Right cardiac atrium (tissue), 5 donors: Measurements from ENCODE around the gene SLC49A3. TPM values are rescaled to one million over a fixed set of nuclear protein-coding genes. Genes with fewer than 3 reads are reported as not detected.
"Not testable (repeated sequence)": the region's sequence is repeated elsewhere in the genome, so short reads cannot be mapped to it uniquely, and the experiment has no call there.

ENCODE experiments used
- ATAC-seq, 2 donors: fragments of 200-7000 bp; cut with Tn5 transposase; one replicate each; pipeline versions ENCODE4 v1.8.0 to v1.9.1; 2020; ENCODE audit warnings: moderate library complexity in 2 of 2, mild to moderate bottlenecking in 1 of 2
- DNase-seq, 3 donors: peaks; one replicate each; pipeline ENCODE4 v3.0.0-alpha.2; 2020
- H3K27ac ChIP-seq: one replicate; pipeline ENCODE4 v1.5.1; 2013; ENCODE audit warnings: mild to moderate bottlenecking, low read length, control low read depth, moderate library complexity
- H3K27me3 ChIP-seq: one replicate; pipeline ENCODE4 v1.6.1; 2013; ENCODE audit not compliant: control insufficient read depth, insufficient read depth
- H3K4me1 ChIP-seq: one replicate; pipeline ENCODE4 v1.6.1; 2013; ENCODE audit warnings: low read length; ENCODE audit not compliant: control insufficient read depth, insufficient read depth
- H3K4me3 ChIP-seq: one replicate; pipeline ENCODE4 v1.5.1; 2013; ENCODE audit warnings: low read length, control low read depth
- H3K9me3 ChIP-seq: one replicate; pipeline ENCODE4 v1.6.1; 2013; ENCODE audit warnings: low read length; ENCODE audit not compliant: control insufficient read depth
- WGBS: extraction: QIAGEN DNeasy Blood & Tissue Kit; methylation state at CpG from one replicate; pipeline ENCODE4 v1.1.7; 2013; 5-methylcytosine and 5-hydroxymethylcytosine counted together
- intact Hi-C, 4 donors: fragments of 100-400 bp; cut with DNase I; formaldehyde crosslinking; loops; one replicate each; pipeline versions ENCODE4 v1.11.0 to v1.14.0; 2022 to 2023
- polyA plus RNA-seq: library from polyadenylated mRNA; stranded (reverse); fragments of 200-250 nt; gene quantifications from one replicate; pipeline ENCODE4 v1.2.3, GENCODE V29; 2013
- total RNA-seq, 4 donors: library from RNA; stranded (reverse); fragmentation: NEBNext Ultra II Directional; extraction: Animal tissue kit (Norgen Biotek cat#: 25700); gene quantifications; one replicate each; pipeline ENCODE4 v1.2.1, GENCODE V29; 2021
- donor health status: healthy with polysubstance abuse.
- donor health status: DM: no; HTN: yes; CAD: no.
- donor health status: DM: no; HTN: no; CAD: no.
- donor health status: DM: no; HTN: yes; CAD: no; lungs with severe emphysema.
- donor health status: DM: yes; HTN: yes; CAD: no.

The SLC49A3 gene
- total and polyA plus RNA-seq, 5 donors: 10.6 to 19.5 (median 15.7) TPM

- WGBS: 70% methylated on average over 28 of the region's 28 CpGs
- no peak for ATAC-seq
- intact Hi-C loops: no loop called here
- Histone ChIP-seq H3K9me3 (no peaks in the 10 kb centered on the region), H3K4me3 (no peak overlapping the region), H3K4me1 (no peaks in the 10 kb centered on the region), H3K27me3 (no peaks in the 10 kb centered on the region), H3K27ac (no peak overlapping the region)
- DNase-seq: peak in 2 of 3 donors; percentile 12 to 43
These were observed 40.2 kb downstream of the SLC49A3 start for GRCh38 chr4:648579-649292.

GRCh38 chr4:647481-647880 is 41.5 kb downstream of the SLC49A3 start:
- no peak overlapping the region for H3K4me3 ChIP-seq
- peak in 1 of 3 donors; percentile 5 for DNase-seq

DNA sequence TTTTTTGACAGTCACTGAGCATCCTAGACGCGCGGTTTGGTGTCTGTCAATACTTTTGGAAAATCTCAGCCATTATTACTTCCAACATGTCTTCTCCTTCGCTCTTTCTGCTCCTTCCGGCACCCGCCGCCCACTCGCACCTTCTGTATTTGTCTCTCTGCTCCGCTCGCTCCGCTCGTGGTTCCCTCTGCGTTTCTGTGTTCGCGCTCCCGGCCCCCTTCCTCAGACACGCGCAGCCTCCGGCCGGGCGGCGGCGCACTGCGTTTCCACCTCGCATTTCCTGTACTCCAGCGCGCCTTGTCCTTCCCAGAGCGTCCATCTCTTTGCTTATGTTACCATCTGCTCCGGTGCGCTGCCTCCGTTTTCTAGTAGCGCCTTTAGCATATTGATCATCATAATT is 42.5 kb downstream of the SLC49A3 start:
- no peaks in the 10 kb centered on the region for H3K27me3 ChIP-seq
- no peak for ATAC-seq
- no peaks in the 10 kb centered on the region for H3K9me3 ChIP-seq
- no peaks in the 10 kb centered on the region for H3K4me1 ChIP-seq
- intact Hi-C loops: no loop called here
- no peak overlapping the region for H3K4me3 ChIP-seq
- H3K27ac ChIP-seq: no peak overlapping the region
- DNase-seq: peak in 2 of 3 donors; percentile 7 to 43
- 69% methylated on average over 32 of the region's 32 CpGs for WGBS

More at GRCh38 chr4:647481-647880, 41.5 kb downstream of the SLC49A3 start:
- no peaks in the 10 kb centered on the region for H3K9me3 ChIP-seq
- no peak for ATAC-seq
- intact Hi-C loops: no loop called here
- no peaks in the 10 kb centered on the region for H3K4me1 ChIP-seq
- no peak overlapping the region for H3K27ac ChIP-seq
- H3K27me3 ChIP-seq: no peaks in the 10 kb centered on the region
- 65% methylated on average over 13 of the region's 13 CpGs for WGBS

- H3K27me3 ChIP-seq, H3K4me3 ChIP-seq, intact Hi-C loops, H3K4me1 ChIP-seq, H3K27ac ChIP-seq, ATAC-seq, DNase-seq, H3K9me3 ChIP-seq: not testable (repeated sequence)
- 87% methylated on average over 6 of the region's 6 CpGs for WGBS
These were observed 46.6 kb downstream of the SLC49A3 start for GRCh38 chr4:642366-642765.

GRCh38 chr4:637536-638280 is 51.2 kb downstream of the SLC49A3 start:
- WGBS: 66% methylated on average over 32 of the region's 32 CpGs

GRCh38 chr4:636628-637159 is 52.3 kb downstream of the SLC49A3 start:
- Histone ChIP-seq H3K9me3 (no peaks in the 10 kb centered on the region), H3K27me3 (no peaks in the 10 kb centered on the region), H3K4me1 (no peaks in the 10 kb centered on the region), H3K4me3 (no peak overlapping the region), H3K27ac (no peak overlapping the region)
- ATAC-seq: no peak
- peak in 2 of 3 donors; percentile 2 to 31 for DNase-seq
- intact Hi-C loops: no loop called here
- 74% methylated on average over 13 of the region's 13 CpGs for WGBS

More at GRCh38 chr4:637536-638280, 51.2 kb downstream of the SLC49A3 start:
- H3K27me3 ChIP-seq: no peaks in the 10 kb centered on the region
- H3K4me3 ChIP-seq: no peak overlapping the region
- H3K9me3 ChIP-seq: no peaks in the 10 kb centered on the region
- ATAC-seq (no peak), DNase-seq (peak in 2 of 3 donors; percentile 24)
- no peak overlapping the region for H3K27ac ChIP-seq
- H3K4me1 ChIP-seq: no peaks in the 10 kb centered on the region
- intact Hi-C loops: no loop called here

DNA sequence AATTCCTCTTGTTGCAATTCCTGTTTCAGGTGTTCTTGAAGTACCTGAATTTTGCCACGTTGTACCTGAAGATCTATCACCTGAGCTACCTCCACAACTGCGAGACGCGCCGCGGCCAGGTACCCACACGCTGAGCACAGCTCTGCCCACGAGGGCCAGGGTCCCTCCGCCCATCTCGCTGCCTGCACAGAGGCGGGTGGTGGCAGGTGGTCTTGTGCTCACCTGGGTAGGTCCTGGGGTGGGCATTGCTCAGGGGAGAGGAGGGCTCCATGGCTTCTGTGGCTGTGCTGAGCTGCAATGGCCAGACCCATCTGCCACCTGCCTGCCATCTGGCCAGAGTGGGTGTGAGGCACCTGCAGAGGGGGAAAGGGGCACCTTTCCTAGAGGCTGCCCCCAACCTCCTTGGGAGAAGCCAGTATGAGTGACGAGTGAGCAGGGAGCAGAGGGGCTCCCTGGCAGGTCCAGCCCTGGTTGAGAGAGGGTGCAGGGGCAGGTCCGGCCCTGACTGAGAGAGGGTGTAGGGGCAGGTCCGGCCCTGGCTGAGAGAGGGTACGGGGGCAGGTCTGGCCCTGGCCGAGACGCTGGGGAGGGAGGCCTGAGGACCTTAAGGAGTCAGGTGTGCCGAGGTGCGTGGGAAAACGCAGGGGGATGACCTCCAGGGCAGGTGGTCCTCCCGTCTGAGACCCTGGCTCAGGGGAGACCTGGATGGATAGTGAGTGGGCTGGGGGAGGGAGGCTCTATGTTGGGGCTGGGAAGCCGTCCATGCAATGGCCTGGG is 52.9 kb downstream of the SLC49A3 start:
- no peaks in the 10 kb centered on the region for H3K4me1 ChIP-seq
- H3K27me3 ChIP-seq: no peaks in the 10 kb centered on the region
- no peak overlapping the region for H3K27ac ChIP-seq
- no peak for ATAC-seq
- no peaks in the 10 kb centered on the region for H3K9me3 ChIP-seq
- no peak overlapping the region for H3K4me3 ChIP-seq
- peak in 2 of 3 donors; percentile 11 to 47 for DNase-seq
- 86% methylated on average over 22 of the region's 22 CpGs for WGBS
- intact Hi-C loops: no loop called here

DNA sequence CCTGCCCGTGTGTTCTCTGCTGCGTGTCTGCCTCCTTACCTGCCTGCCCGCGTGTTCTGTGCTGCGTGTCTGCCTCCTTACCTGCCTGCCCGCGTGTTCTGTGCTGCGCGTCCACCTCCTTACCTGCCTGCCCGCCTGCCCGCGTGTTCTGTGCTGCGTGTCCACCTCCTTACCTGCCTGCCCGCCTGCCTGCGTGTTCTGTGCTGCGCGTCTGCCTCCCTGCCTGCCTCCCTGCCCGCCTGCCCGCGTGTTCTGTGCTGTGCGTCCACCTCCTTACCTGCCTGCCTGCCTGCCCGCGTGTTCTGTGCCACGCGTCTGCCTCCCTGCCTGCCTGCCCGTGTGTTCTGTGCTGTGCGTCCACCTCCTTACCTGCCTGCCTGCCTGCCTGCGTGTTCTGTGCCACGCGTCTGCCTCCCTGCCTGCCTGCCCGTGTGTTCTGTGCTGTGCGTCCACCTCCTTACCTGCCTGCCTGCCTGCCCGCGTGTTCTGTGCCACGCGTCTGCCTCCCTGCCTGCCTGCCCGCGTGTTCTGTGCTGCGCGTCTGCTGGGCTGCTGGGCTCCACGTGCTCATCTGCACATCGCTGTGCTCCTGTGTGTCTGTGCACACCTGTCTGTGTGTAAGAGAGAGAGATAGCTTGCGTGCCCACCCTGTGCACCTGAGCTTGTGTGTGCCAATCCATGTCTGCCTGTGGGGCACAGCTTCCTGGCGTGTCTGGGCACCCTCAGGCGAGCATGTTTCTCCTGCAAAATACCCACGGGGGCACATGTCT is 53.7 kb downstream of the SLC49A3 start:
- H3K9me3 ChIP-seq, H3K27me3 ChIP-seq, H3K27ac ChIP-seq, H3K4me3 ChIP-seq, ATAC-seq, H3K4me1 ChIP-seq, intact Hi-C loops: not testable (repeated sequence)
- 92% methylated on average over 46 of the region's 46 CpGs for WGBS
- peak in 2 of 3 donors; percentile 13 to 26 for DNase-seq

- H3K9me3 ChIP-seq: no peaks in the 10 kb centered on the region
- ATAC-seq (no peak), DNase-seq (peak in 2 of 3 donors; percentile 19 to 41)
- intact Hi-C loops: no loop called here
- no peaks in the 10 kb centered on the region for H3K4me1 ChIP-seq
- no peak overlapping the region for H3K4me3 ChIP-seq
- H3K27me3 ChIP-seq: no peaks in the 10 kb centered on the region
- H3K27ac ChIP-seq: no peak overlapping the region
- 82% methylated on average over 23 of the region's 23 CpGs for WGBS
These were observed 54.4 kb downstream of the SLC49A3 start for GRCh38 chr4:634599-634985.

- Histone ChIP-seq H3K4me3 (no peak overlapping the region), H3K27ac (no peak overlapping the region), H3K9me3 (no peaks in the 10 kb centered on the region), H3K4me1 (no peaks in the 10 kb centered on the region), H3K27me3 (no peaks in the 10 kb centered on the region)
- DNase-seq (peak in 2 of 3 donors; percentile 29 to 34), ATAC-seq (no peak)
- intact Hi-C loops: no loop called here
- 79% methylated on average over 15 of the region's 15 CpGs for WGBS
These were observed 54.9 kb downstream of the SLC49A3 start for GRCh38 chr4:633976-634598.
